HEK293 (cell line): Measurements from ENCODE around the gene HTR7.

Experiments
- EGR2 ChIP-seq: fragments of 450-650 bp; formaldehyde crosslinking; IDR thresholded peaks from 2 replicates; pipeline ENCODE4 v1.5.1; 2016; ENCODE audit warnings: low read depth, missing biosample characterization, missing genetic modification characterization
- KLF1 ChIP-seq: fragments of 450-650 bp; formaldehyde crosslinking; IDR thresholded peaks from 2 replicates; pipeline ENCODE4 v1.5.1; 2016; ENCODE audit warnings: missing biosample characterization, missing genetic modification characterization
- KLF8 ChIP-seq: fragments of 450-650 bp; formaldehyde crosslinking; IDR thresholded peaks from 2 replicates; pipeline ENCODE4 v1.5.1; 2016; ENCODE audit warnings: missing biosample characterization, missing genetic modification characterization
- OVOL3 ChIP-seq: fragments of 450-650 bp; formaldehyde crosslinking; IDR thresholded peaks from 2 replicates; pipeline ENCODE4 v1.5.1; 2016; ENCODE audit warnings: missing biosample characterization, missing genetic modification characterization
- PBX3 ChIP-seq: sonication (generic); formaldehyde crosslinking; IDR thresholded peaks from 2 replicates; pipeline ENCODE4 v1.8.1; 2022; ENCODE audit warnings: mild to moderate bottlenecking, moderate library complexity, missing genetic modification reagents
- PRDM1 ChIP-seq: fragments of 450-650 bp; formaldehyde crosslinking; IDR thresholded peaks from 2 replicates; pipeline ENCODE4; 2016; ENCODE audit warnings: missing biosample characterization, missing genetic modification characterization
- PRDM2 ChIP-seq: fragments of 450-650 bp; formaldehyde crosslinking; IDR thresholded peaks from 2 replicates; pipeline ENCODE4 v1.5.1; 2016; ENCODE audit warnings: missing biosample characterization, missing genetic modification characterization, borderline replicate concordance
- SCRT2 ChIP-seq: fragments of 450-650 bp; formaldehyde crosslinking; IDR thresholded peaks from 2 replicates; pipeline ENCODE4 v1.5.1; 2016; ENCODE audit warnings: missing biosample characterization, missing genetic modification characterization
- SP3 ChIP-seq: fragments of 450-650 bp; formaldehyde crosslinking; IDR thresholded peaks from 2 replicates; pipeline ENCODE4 v1.5.1; 2016; ENCODE audit warnings: missing biosample characterization, missing genetic modification characterization
- YY1 ChIP-seq: fragments of 450-650 bp; formaldehyde crosslinking; IDR thresholded peaks from 2 replicates; pipeline ENCODE4 v1.5.1; 2018; ENCODE audit warnings: missing biosample characterization, missing genetic modification characterization
- YY2 ChIP-seq: fragments of 450-650 bp; formaldehyde crosslinking; IDR thresholded peaks from 2 replicates; pipeline ENCODE4 v1.5.1; 2016; ENCODE audit warnings: missing biosample characterization, missing genetic modification characterization
- ZBTB8A ChIP-seq: fragments of 450-650 bp; formaldehyde crosslinking; IDR thresholded peaks from 2 replicates; pipeline ENCODE4 v1.5.1; 2016; ENCODE audit warnings: missing biosample characterization, missing genetic modification characterization
- ZFHX2 ChIP-seq: fragments of 450-650 bp; formaldehyde crosslinking; conservative IDR thresholded peaks from 2 replicates; pipeline ENCODE4 v1.5.1; 2016; ENCODE audit warnings: missing biosample characterization, missing genetic modification characterization
- ZNF155 ChIP-seq: fragments of 450-650 bp; formaldehyde crosslinking; IDR thresholded peaks from 2 replicates; pipeline ENCODE4 v1.5.1; 2016; ENCODE audit warnings: missing biosample characterization, missing genetic modification characterization
- ZNF398 ChIP-seq: fragments of 450-650 bp; formaldehyde crosslinking; IDR thresholded peaks from 2 replicates; pipeline ENCODE4 v1.5.1; 2017; ENCODE audit warnings: missing biosample characterization, missing genetic modification characterization
- ZNF544 ChIP-seq: fragments of 450-650 bp; formaldehyde crosslinking; IDR thresholded peaks from 2 replicates; pipeline ENCODE4 v1.5.0; 2017; ENCODE audit warnings: missing biosample characterization, missing genetic modification characterization
- ZNF660 ChIP-seq: fragments of 450-650 bp; IDR thresholded peaks from 2 replicates; pipeline ENCODE4 v1.5.1; 2018; ENCODE audit warnings: missing biosample characterization, mild to moderate bottlenecking, missing genetic modification characterization
- ZNF791 ChIP-seq: fragments of 450-650 bp; formaldehyde crosslinking; IDR thresholded peaks from 2 replicates; pipeline ENCODE4 v1.5.1; 2016; ENCODE audit warnings: missing biosample characterization, missing genetic modification characterization
- ZSCAN30 ChIP-seq: fragments of 450-650 bp; IDR thresholded peaks from 2 replicates; pipeline ENCODE4 v1.5.1; 2018; ENCODE audit warnings: missing biosample characterization, mild to moderate bottlenecking, missing genetic modification characterization, moderate library complexity
- TF ChIP-seq, protein P1 (sequence below): fragments of 450-650 bp; formaldehyde crosslinking; IDR thresholded peaks from 2 replicates; pipeline ENCODE4 v1.5.1; 2016; ENCODE audit warnings: missing biosample characterization, missing genetic modification characterization, low read depth
- TF ChIP-seq, protein P2 (sequence below): fragments of 450-650 bp; formaldehyde crosslinking; IDR thresholded peaks from 2 replicates; pipeline ENCODE4 v1.5.1; 2016; ENCODE audit warnings: missing biosample characterization, missing genetic modification characterization

The HTR7 gene

GRCh38 chr10:90871766-90872647 lies 14.2 kb upstream of the HTR7 start, which contains the start of gene RPP30 (continued):
- TF ChIP-seq PRDM2 (no peak), KLF8 (tag by site-specific recombination) (peak; percentile 48), KLF1 (tag by site-specific recombination) (0 out of 2 replicates have a peak, but pooled peaks have one; percentile 37), ZNF660 (tag by site-specific recombination) (0 out of 2 replicates have a peak, but pooled peaks have one; percentile 34), ZNF544 (tag by site-specific recombination) (no peak), ZFHX2 (tag by site-specific recombination) (peak; percentile 97), YY2 (tag by site-specific recombination) (peak; percentile 80), ZNF398 (tag by site-specific recombination) (peak; percentile 46), EGR2 (tag by site-specific recombination) (peak; percentile 97), YY1 (peak; percentile 77), SP3 (tag by site-specific recombination) (peak; percentile 81), PBX3 (CRISPR knock-in tag) (peak; percentile 75; the same call in 1 of the 2 replicates), ZBTB8A (tag by site-specific recombination) (no peak), OVOL3 (tag by site-specific recombination) (no peak), SCRT2 (tag by site-specific recombination) (no peak), ZSCAN30 (no peak), ZNF155 (tag by site-specific recombination) (no peak), ZNF791 (tag by site-specific recombination) (no peak), PRDM1 (tag by site-specific recombination) (peak; percentile 61)
- TF ChIP-seq, protein P1, sequence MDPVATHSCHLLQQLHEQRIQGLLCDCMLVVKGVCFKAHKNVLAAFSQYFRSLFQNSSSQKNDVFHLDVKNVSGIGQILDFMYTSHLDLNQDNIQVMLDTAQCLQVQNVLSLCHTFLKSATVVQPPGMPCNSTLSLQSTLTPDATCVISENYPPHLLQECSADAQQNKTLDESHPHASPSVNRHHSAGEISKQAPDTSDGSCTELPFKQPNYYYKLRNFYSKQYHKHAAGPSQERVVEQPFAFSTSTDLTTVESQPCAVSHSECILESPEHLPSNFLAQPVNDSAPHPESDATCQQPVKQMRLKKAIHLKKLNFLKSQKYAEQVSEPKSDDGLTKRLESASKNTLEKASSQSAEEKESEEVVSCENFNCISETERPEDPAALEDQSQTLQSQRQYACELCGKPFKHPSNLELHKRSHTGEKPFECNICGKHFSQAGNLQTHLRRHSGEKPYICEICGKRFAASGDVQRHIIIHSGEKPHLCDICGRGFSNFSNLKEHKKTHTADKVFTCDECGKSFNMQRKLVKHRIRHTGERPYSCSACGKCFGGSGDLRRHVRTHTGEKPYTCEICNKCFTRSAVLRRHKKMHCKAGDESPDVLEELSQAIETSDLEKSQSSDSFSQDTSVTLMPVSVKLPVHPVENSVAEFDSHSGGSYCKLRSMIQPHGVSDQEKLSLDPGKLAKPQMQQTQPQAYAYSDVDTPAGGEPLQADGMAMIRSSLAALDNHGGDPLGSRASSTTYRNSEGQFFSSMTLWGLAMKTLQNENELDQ (tag by site-specific recombination), result no peak
- TF ChIP-seq, protein P2, sequence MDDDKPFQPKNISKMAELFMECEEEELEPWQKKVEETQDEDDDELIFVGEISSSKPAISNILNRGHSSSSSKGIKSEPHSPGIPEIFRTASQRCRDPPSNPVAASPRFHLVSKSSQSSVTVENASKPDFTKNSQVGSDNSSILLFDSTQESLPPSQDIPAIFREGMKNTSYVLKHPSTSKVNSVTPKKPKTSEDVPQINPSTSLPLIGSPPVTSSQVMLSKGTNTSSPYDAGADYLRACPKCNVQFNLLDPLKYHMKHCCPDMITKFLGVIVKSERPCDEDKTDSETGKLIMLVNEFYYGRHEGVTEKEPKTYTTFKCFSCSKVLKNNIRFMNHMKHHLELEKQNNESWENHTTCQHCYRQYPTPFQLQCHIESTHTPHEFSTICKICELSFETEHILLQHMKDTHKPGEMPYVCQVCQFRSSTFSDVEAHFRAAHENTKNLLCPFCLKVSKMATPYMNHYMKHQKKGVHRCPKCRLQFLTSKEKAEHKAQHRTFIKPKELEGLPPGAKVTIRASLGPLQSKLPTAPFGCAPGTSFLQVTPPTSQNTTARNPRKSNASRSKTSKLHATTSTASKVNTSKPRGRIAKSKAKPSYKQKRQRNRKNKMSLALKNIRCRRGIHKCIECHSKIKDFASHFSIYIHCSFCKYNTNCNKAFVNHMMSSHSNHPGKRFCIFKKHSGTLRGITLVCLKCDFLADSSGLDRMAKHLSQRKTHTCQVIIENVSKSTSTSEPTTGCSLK, result no peak
